ENCODE results near the gene GPR155. TPM values are rescaled to one million over a fixed set of nuclear protein-coding genes. Genes with fewer than 3 reads are reported as not detected.

The GPR155 gene
- polyA plus RNA-seq, 1 donor (not counting 4 experiments of a cell fraction or from before 2014, with no cell fraction given): 15.7 TPM

DNA sequence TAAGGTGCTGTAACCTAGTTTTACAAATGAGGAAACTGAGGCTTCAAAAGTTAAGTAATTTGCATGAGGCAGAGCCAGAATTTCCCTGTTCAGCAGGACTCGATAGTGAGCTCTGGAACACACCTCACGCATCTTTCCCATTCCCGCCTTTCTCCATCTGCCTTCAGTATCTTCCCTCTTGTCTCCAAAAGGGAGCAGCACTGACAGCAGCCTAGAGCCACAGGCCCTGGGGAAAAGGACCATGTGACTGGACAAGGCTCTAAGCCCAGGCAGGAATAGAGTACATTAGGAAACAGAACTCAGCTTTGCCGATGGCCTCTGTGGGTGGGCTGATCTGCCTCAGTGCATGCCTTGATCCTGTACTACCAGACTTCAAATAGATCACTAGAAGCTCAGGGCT lies 21.5 kb downstream of the GPR155 start:
- FAIRE-seq (no peak), DNase-seq (ENCODE audit: low read depth, low spot score) (no peak)
- Histone ChIP-seq H3K4me1 (ENCODE audit: control insufficient read depth, extremely low read depth, insufficient read depth, low read length) (no peaks in the 10 kb centered on the region), H3K79me2 (ENCODE audit: control insufficient read depth, insufficient read depth, low read length) (no peaks in the 10 kb centered on the region), H3K9ac (ENCODE audit: control insufficient read depth, extremely low read depth, insufficient read depth, low read length) (no peak overlapping the region), H3K27ac (ENCODE audit: control insufficient read depth, insufficient read depth, low read length) (no peak overlapping the region), H2AFZ (ENCODE audit: control insufficient read depth, low read length) (no peak overlapping the region), H3K9me3 (ENCODE audit: control insufficient read depth, low read depth, low read length) (no peaks in the 10 kb centered on the region), H3K9me1 (ENCODE audit: control insufficient read depth, extremely low read depth, insufficient read depth, low read length) (no peaks in the 10 kb centered on the region), H3K4me2 (ENCODE audit: control insufficient read depth, extremely low read depth, insufficient read depth, low read depth, low read length) (no peak overlapping the region), H4K20me1 (ENCODE audit: control insufficient read depth, extremely low read depth, insufficient read depth, low read length) (no peaks in the 10 kb centered on the region), H3K27me3 (ENCODE audit: control insufficient read depth, extremely low read depth, insufficient read depth, low read length) (no peaks in the 10 kb centered on the region), H3K4me3 (ENCODE audit: control insufficient read depth in 2 of 3, extremely low read depth in 1 of 3, insufficient read depth in 2 of 3, low read depth in 1 of 3, low read length in 3 of 3) (no peak overlapping the region), H3K36me3 (ENCODE audit: control insufficient read depth in 2 of 2, extremely low read depth in 1 of 2, insufficient read depth in 2 of 2, low read length in 2 of 2) (peaks cover 0 to 2% of the 10 kb centered on the region in 2 experiments)
- dilution Hi-C loops (cut with MboI; ENCODE audit: extremely low pct_ligation_motif_present, low sequenced_read_pairs): no loop called here
- no peak for TF ChIP-seq EZH2 (IDR thresholded peaks at IDR 0.05; ENCODE audit: low read length)
- TF ChIP-seq, protein P1, sequence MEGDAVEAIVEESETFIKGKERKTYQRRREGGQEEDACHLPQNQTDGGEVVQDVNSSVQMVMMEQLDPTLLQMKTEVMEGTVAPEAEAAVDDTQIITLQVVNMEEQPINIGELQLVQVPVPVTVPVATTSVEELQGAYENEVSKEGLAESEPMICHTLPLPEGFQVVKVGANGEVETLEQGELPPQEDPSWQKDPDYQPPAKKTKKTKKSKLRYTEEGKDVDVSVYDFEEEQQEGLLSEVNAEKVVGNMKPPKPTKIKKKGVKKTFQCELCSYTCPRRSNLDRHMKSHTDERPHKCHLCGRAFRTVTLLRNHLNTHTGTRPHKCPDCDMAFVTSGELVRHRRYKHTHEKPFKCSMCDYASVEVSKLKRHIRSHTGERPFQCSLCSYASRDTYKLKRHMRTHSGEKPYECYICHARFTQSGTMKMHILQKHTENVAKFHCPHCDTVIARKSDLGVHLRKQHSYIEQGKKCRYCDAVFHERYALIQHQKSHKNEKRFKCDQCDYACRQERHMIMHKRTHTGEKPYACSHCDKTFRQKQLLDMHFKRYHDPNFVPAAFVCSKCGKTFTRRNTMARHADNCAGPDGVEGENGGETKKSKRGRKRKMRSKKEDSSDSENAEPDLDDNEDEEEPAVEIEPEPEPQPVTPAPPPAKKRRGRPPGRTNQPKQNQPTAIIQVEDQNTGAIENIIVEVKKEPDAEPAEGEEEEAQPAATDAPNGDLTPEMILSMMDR (optimal IDR thresholded peaks at IDR 0.05 in 1 of 3, IDR thresholded peaks at IDR 0.05 in 1 of 3, conservative IDR thresholded peaks at IDR 0.05 in 1 of 3; ENCODE audit: extremely low read depth in 1 of 3, insufficient read depth in 2 of 3, low read length in 3 of 3): peak in 1 of 3 experiments; percentile 1

DNA sequence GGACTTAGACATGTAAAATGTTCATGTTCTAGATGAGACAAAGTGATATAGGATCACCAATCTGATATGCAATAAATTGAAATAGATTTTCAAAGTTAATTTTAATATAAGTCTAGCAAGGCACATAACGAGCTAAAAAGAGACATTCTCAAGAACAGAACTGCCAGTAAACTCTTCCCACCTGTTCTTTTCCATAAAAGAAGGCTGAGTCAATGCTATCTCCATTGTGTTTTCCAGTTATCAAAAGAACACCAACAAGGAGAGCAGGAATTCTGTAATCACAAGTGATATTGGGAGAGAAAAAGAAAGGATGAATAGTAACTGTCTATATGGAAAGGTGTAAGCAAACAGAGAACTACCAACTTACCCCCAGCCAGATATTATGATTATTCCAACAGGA lies 25.6 kb downstream of the GPR155 start:
- dilution Hi-C loops (cut with MboI; ENCODE audit: extremely low pct_ligation_motif_present, low sequenced_read_pairs): no loop called here
- no peaks in the 10 kb centered on the region for H4K20me1 ChIP-seq (ENCODE audit: control insufficient read depth, extremely low read depth, insufficient read depth, low read length)
- H2AFZ ChIP-seq (ENCODE audit: control insufficient read depth, low read length): no peak overlapping the region
- no peak overlapping the region for H3K4me3 ChIP-seq (ENCODE audit: control insufficient read depth in 2 of 3, extremely low read depth in 1 of 3, insufficient read depth in 2 of 3, low read depth in 1 of 3, low read length in 3 of 3)
- H3K27me3 ChIP-seq (ENCODE audit: control insufficient read depth, extremely low read depth, insufficient read depth, low read length): no peaks in the 10 kb centered on the region
- TF ChIP-seq, protein P1 (optimal IDR thresholded peaks at IDR 0.05 in 1 of 3, IDR thresholded peaks at IDR 0.05 in 1 of 3, conservative IDR thresholded peaks at IDR 0.05 in 1 of 3; ENCODE audit: extremely low read depth in 1 of 3, insufficient read depth in 2 of 3, low read length in 3 of 3): no peak
- TF ChIP-seq EZH2 (IDR thresholded peaks at IDR 0.05; ENCODE audit: low read length): no peak
- FAIRE-seq (no peak), DNase-seq (ENCODE audit: low read depth, low spot score) (no peak)
- H3K4me2 ChIP-seq (ENCODE audit: control insufficient read depth, extremely low read depth, insufficient read depth, low read depth, low read length): no peak overlapping the region
- no peaks in the 10 kb centered on the region for H3K79me2 ChIP-seq (ENCODE audit: control insufficient read depth, insufficient read depth, low read length)
- no peaks in the 10 kb centered on the region for H3K4me1 ChIP-seq (ENCODE audit: control insufficient read depth, extremely low read depth, insufficient read depth, low read length)
- H3K36me3 ChIP-seq (ENCODE audit: control insufficient read depth in 2 of 2, extremely low read depth in 1 of 2, insufficient read depth in 2 of 2, low read length in 2 of 2): peaks cover 0 to 2% of the 10 kb centered on the region in 2 experiments
- H3K27ac ChIP-seq (ENCODE audit: control insufficient read depth, insufficient read depth, low read length): no peak overlapping the region
- no peak overlapping the region for H3K9ac ChIP-seq (ENCODE audit: control insufficient read depth, extremely low read depth, insufficient read depth, low read length)
- no peaks in the 10 kb centered on the region for H3K9me3 ChIP-seq (ENCODE audit: control insufficient read depth, low read depth, low read length)
- H3K9me1 ChIP-seq (ENCODE audit: control insufficient read depth, extremely low read depth, insufficient read depth, low read length): no peaks in the 10 kb centered on the region

All from keratinocyte (primary cell).